Activated CD4-positive, CD25-positive, alpha-beta regulatory T cell treated with anti-CD3 and anti-CD28 coated beads, Interleukin-2, amount 50 U/mL, for 16 hours (primary cell): ENCODE measurements around the gene TIE1.
"Not testable (repeated sequence)": the region's sequence is repeated elsewhere in the genome, so short reads cannot be mapped to it uniquely, and the experiment has no call there.

Experiments
- DNase-seq: peaks from one replicate; pipeline ENCODE4 v3.0.0-alpha.2; 2020; ENCODE audit warnings: low read depth, low spot score

Gene TIE1

DNA sequence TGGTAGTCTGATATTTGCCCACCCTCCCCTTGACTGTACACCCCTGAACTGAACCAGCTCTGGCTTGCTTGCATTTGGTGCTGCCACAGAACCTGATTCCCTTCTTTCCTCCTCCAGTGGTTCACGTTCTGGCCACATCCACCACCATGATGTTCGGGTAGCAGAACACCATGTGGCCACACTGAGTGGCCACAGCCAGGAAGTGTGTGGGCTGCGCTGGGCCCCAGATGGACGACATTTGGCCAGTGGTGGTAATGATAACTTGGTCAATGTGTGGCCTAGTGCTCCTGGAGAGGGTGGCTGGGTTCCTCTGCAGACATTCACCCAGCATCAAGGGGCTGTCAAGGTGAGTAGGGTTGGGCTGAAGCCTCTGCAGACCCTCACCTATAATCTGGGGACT, 59.8 kb downstream of the TIE1 start:
- DNase-seq, result no peak

DNA sequence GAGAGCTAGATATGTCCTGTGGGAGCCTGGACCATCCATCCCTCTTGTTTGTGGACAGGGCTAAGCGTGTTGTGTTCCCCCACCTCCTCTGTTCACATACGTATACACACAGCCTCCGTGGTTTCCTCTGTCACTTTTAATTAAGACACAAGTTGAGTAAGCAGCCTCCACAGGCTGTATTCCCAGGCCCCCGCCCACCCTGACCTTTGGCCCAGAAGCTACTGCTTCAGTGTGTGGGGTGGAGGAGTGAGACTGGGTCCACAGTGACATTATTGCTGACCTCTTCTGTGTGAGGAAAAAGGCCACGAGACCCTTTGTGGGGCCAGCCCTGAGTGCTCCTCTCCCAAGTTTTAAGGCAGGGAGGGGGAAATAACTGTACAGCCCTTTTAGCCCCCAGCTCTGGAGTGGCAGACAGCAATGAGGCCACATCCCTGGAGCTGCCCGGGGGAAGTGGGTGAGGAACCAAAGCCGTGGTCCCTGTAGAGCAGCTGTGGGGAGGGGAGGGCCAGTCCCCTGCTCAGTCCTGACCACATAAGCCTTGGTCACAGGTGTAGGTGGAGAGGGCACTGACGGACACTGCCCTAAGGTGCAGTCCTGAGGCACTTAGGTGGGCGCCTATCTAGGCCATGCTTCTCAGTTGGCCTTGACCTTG, 62.6 kb downstream of the TIE1 start:
- no peak for DNase-seq

DNA sequence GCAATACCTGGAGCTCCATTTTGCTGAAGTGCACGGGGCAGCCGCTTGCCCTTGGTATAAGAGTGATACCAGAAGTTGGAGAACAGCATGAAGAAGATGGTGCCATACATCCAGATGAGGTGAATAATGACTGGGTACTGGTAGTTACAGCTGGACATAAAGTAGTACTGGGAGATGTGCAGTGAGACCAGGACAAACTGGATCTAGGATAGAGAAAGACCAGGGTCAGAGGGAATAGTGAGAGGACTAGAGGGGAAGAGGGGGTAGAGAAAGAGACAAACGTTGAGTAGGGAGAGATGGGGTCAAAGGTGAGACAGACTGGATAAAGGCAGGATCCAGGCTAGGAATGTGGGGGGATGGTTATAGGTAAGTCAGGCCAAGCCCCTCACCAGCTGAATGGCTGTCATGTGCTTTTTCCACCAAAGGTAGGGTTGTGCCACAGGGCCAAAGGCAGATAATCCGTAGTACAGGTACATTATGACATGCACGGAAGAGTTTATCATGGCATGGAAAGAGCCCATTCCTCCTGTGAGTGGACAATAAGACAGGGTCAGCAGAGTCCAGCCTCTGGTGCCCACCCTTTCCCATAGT, 63.2 kb downstream of the TIE1 start:
- DNase-seq, result no peak

DNA sequence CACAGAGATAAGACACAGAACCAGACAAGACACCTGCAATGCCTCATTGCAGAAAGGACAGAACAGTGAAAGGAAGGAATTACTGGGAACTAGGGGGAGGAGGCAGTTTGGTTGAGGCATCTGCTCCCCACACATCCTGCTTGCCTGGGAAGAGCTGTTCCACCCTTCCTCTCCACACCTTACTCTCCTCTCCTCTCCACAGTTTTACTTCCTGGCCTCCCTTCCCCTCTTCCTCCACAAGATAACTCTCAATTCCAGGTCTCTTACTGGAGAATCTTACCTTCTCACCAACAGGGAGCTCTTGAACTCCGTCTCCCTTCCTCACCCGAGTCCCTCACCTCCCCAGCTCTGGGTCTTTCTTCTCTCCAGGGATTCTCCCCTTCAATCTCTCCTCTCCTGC, 64.9 kb downstream of the TIE1 start:
- DNase-seq, result no peak

DNA sequence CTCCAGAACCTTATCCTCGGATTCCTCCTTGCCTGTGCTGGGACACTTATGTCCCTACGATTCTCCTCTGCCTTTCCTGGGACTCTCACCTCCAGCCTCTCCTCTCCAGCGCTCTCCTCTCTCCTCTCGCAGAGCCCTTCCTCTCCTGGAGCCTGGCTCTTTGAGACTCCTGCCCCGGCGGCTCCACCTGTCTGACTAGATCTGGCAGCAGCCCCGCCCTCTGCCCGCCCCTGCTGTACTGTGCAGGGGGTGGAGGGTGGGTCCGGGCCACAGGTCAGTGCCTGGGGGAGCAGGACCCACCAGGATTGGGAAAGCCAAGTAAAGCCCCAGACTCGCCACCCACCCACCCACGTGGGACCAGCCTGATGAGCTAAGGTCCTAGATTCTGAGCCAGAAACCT, 65.4 kb downstream of the TIE1 start:
- no peak for DNase-seq

DNA sequence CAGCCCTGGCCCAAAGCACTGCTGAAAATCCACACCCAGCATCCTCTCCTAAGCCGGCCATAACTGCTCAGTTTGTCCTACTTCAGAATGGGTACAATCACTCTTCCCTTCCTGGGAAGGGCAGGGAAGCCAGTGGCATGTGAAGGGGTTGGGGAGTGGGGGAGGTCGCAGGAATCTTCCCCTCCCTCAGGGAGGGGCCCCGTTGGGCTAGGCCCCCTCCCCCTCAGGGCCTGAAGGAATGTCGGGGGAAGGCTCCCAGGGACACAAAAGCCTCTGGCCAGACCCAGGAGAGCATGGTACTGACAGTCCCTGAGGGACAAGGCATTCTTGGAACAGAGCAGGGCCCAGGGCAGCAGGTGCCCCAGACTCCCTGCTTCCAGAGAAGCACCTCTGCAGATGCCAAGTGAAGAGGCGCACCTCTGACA, 65.8 kb downstream of the TIE1 start:
- no peak for DNase-seq

DNA sequence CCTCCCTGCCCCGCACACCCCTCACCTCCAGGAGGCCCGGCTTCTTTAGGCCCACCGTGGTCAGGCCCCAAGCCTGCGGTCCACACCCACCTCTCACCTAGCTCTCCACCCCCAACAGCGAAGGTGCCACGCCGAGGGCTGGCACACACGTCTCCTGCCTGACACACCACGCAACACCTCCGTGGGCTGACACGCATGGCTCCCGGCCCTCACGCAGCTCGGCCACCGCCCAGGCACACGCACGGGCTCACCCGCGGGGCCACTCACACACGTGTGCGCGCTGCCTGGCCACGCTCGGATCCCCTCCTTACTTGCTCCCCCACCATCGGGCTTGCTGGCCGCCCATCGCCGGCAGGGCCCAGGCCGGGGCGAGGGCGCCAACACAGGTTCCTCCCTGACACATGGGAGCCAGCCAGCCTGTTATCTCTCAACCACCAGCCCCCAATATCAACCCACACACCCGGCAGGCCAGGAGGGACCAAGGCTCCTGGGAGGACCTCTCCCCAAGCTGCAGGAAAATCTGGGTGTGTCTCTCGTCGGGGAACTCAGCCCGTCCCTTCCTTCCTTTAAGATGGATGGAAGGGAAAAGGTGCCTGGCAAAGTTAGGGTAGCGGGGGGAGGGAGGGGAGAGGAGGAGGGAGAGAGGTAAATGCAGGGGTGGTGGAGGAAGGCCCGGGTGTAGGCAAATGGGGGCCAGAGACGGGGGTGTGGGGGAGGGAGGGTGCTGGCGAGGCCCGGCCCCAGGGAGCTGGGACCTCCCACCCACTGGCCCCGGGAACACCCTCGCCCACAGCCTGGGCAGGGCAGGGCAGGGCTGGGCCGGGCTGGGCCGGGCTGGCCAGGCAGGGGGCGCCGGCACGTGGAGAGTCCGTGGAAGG, 66.5 kb downstream of the TIE1 start:
- no peak for DNase-seq

DNA sequence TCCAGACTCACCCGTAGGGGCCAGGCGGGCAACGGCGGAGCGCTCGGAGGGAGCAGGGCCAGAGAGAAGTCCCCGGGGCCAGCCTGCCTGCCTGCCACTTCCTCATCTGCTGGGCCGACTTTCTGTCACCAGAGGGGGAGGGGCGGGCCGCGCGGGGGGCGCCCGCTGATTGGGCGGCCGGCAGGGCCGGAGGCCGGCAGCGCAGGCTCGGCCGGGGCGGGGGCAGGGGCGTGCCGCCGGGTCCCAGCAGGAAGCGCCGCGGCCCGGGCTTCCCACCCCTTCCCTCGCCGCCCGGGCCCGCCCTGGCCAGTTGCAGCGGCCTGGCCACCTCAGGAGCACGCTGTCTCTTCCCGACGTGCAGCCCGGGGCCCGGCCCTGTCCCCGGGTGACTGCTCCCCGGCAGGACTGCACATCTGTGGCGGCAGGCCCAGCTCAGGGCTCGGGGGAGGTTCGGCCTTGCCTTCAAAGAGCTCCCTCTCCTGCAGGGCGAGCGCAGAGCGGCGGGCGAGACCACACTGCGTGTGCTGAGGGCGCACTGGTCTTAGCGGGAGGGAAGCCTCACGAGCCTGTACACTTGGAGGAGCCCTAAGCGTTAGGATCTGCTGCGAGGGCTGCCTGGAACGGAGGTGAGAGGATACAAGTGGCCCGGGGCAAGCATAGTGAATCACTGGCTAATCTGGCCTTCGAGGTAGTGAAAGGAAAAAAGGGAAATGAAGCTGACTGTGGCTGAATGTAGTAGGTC, 67.3 kb downstream of the TIE1 start, which contains the start of gene ELOVL1:
Gene ELOVL1, minus strand, starts transcription at position 108 of the 742 bp plus-strand sequence. CDS start 2,402 bp downstream, outside the sequence.
- peak; percentile 67 for DNase-seq

DNA sequence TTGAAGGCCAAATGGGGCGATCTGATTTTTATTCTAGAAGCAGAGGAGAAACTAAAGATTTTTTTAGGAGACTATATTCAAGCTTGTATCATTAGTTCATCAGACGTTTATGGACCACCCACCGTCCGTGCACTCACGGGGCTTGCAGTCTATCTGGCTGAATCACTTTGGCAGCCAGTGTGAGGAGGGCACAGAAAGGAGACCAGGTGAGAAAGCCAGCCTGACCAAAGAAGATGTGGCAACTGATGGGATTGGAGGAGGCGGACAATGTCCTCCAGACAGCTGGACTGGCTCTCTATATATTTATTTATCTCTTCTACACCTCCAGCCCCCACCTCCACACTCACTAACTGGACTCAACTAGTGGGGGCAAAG, 67.9 kb downstream of the TIE1 start:
- no peak for DNase-seq

DNA sequence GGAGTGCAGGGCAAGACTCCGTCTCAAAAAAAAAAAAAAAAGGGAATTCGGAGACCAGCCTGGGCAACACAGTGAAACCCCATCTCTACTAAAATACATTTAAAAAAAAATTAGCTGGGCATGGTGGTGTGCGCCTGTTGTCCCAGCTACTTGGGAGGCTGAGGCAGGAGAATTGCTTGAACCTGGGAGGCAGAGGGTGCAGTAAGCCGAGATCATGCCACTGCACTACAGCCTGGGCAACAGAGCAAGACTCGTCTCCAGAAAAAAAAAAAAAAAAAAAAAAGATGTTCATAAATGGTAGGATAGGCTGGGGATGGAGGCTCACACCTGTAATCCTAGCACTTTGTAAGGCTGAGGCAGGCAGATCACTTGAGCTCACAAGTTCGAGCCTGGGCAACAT, 69.0 kb downstream of the TIE1 start:
- not testable (repeated sequence) for DNase-seq

DNA sequence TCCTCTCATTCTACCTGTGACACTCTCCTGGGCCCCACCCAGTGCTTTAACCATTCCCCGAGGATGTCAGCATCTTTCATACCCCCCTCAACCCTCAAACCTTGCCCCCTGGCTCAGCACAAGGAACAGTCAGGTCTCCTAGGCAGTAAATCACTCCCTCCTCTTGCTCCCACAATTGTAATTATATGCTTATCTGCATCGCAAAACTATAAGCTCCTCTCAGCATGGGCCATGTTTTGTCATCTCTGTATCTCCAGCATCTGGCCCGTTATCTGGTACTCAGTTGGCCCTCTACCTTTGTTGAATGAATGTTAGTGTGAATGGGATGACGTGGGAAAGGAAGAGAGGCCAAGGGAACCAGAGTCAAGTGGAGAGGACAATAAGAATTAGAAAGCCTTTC, 69.8 kb downstream of the TIE1 start:
- DNase-seq, result no peak

DNA sequence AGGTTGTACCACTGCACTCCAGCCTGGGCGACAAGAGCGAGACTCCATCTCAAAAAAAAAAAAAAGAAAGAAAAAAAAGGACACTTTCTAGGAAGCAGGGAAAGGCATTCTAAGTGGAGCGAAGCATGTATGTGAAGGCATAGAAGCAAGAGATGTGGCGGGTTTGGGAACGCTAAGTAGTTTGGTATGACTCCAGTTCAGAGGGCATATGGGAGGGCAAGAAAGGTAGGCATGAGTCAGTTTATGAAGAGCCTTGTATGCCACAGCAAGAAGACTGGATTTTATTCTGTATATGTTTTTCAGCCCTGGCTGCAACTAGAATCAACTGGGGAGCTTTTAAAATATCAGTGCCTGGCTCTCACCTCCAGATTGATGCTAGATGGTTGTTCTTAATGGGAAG, 71.4 kb downstream of the TIE1 start:
- DNase-seq, result no peak
